HG02642 (cell line): Measurements from ENCODE around the gene ABCC2.
"Not testable (repeated sequence)": the region's sequence is repeated elsewhere in the genome, so short reads cannot be mapped to it uniquely, and the experiment has no call there.

Source experiments
- ATAC-seq: cut with Tn5 transposase; IDR thresholded peaks from one replicate; pipeline ENCODE4 v1.9.1; 2021; ENCODE audit warnings: mild to moderate bottlenecking; ENCODE audit not compliant: unreplicated experiment, poor library complexity

ABCC2 gene

GRCh38 chr10:99850021-99850766 is 67.8 kb downstream of the ABCC2 start:
- no peak for ATAC-seq

GRCh38 chr10:99850767-99851340 is 68.4 kb downstream of the ABCC2 start:
- no peak for ATAC-seq

GRCh38 chr10:99851825-99852224 is 69.4 kb downstream of the ABCC2 start:
- ATAC-seq, result no peak

- no peak for ATAC-seq
These were observed 70.2 kb downstream of the ABCC2 start for GRCh38 chr10:99852481-99853213.

GRCh38 chr10:99853655-99854054 is 71.2 kb downstream of the ABCC2 start:
- ATAC-seq, result no peak

- no peak for ATAC-seq
These were observed 72.4 kb downstream of the ABCC2 start for GRCh38 chr10:99854860-99855259.

- ATAC-seq, result no peak
These were observed 73.1 kb downstream of the ABCC2 start for GRCh38 chr10:99855479-99856071.

GRCh38 chr10:99858849-99859248 is 76.4 kb downstream of the ABCC2 start:
- ATAC-seq, result no peak

- no peak for ATAC-seq
These were observed 77.1 kb downstream of the ABCC2 start for GRCh38 chr10:99859585-99859984.

GRCh38 chr10:99860466-99860865 is 78.0 kb downstream of the ABCC2 start:
- ATAC-seq, result no peak

GRCh38 chr10:99863535-99864240 is 81.2 kb downstream of the ABCC2 start:
- ATAC-seq, result not testable (repeated sequence)

- ATAC-seq, result not testable (repeated sequence)
These were observed 84.8 kb downstream of the ABCC2 start for GRCh38 chr10:99867250-99867649.

- ATAC-seq, result no peak
These were observed 87.2 kb downstream of the ABCC2 start for GRCh38 chr10:99869581-99870122.

- no peak for ATAC-seq
These were observed 87.8 kb downstream of the ABCC2 start for GRCh38 chr10:99870123-99870730.

GRCh38 chr10:99872367-99873162 is 90.1 kb downstream of the ABCC2 start:
- ATAC-seq, result no peak

- ATAC-seq, result no peak
These were observed 91.4 kb downstream of the ABCC2 start for GRCh38 chr10:99873846-99874245.

- no peak for ATAC-seq
These were observed 92.1 kb downstream of the ABCC2 start for GRCh38 chr10:99874341-99875085.

GRCh38 chr10:99875473-99875872 is 93.0 kb downstream of the ABCC2 start:
- no peak for ATAC-seq
